Glomerular endothelial cell (primary cell): ENCODE data around the gene AFAP1L1. TPM values are rescaled to one million over a fixed set of nuclear protein-coding genes. Genes with fewer than 3 reads are reported as not detected.

Experiments used
- DNase-seq: peaks from one replicate; pipeline ENCODE4 v3.0.0-alpha.2; 2011; ENCODE audit warnings: low read depth, low spot score; ENCODE audit errors: extremely low read depth
- total RNA-seq: library from RNA; depleted of rRNA; stranded (reverse); fragments of >200 nt; gene quantifications from 2 replicates; pipeline ENCODE4 v1.2.3, GENCODE V29; 2015

The AFAP1L1 gene
- total RNA-seq, 1 donor from 2014 or later = 274 TPM

GRCh38 chr5:149367972-149368645 is 96.5 kb downstream of the AFAP1L1 start:
- DNase-seq = no peak

GRCh38 chr5:149370878-149371277 is 99.2 kb downstream of the AFAP1L1 start:
- DNase-seq = no peak

GRCh38 chr5:149371296-149371962 is 99.8 kb downstream of the AFAP1L1 start:
- no peak for DNase-seq

GRCh38 chr5:149372076-149372795 is 100.6 kb downstream of the AFAP1L1 start:
- DNase-seq = no peak

- no peak for DNase-seq
These were observed 101.3 kb downstream of the AFAP1L1 start for GRCh38 chr5:149372932-149373331.

GRCh38 chr5:149374303-149374702 is 102.6 kb downstream of the AFAP1L1 start:
- DNase-seq = no peak

GRCh38 chr5:149374801-149375200 is 103.1 kb downstream of the AFAP1L1 start:
- no peak for DNase-seq

GRCh38 chr5:149375434-149375833 is 103.8 kb downstream of the AFAP1L1 start:
- no peak for DNase-seq

- no peak for DNase-seq
These were observed 104.4 kb downstream of the AFAP1L1 start for GRCh38 chr5:149376104-149376503.

- DNase-seq = no peak
These were observed 105.2 kb downstream of the AFAP1L1 start for GRCh38 chr5:149376711-149377447.

- no peak for DNase-seq
These were observed 106.7 kb downstream of the AFAP1L1 start for GRCh38 chr5:149378241-149378820.

GRCh38 chr5:149379177-149379761 is 107.6 kb downstream of the AFAP1L1 start, which contains the start of gene IL17B:
TSS of gene IL17B (minus strand) at chr5:149379292. CDS start at chr5:149379225, 67 bp downstream.
- no peak for DNase-seq

- no peak for DNase-seq
These were observed 108.2 kb downstream of the AFAP1L1 start for GRCh38 chr5:149379818-149380374.

- DNase-seq = no peak
These were observed 108.9 kb downstream of the AFAP1L1 start for GRCh38 chr5:149380466-149381121.

GRCh38 chr5:149381261-149381985 is 109.8 kb downstream of the AFAP1L1 start:
- no peak for DNase-seq

GRCh38 chr5:149381986-149382338 is 110.3 kb downstream of the AFAP1L1 start:
- no peak for DNase-seq

GRCh38 chr5:149382517-149383220 is 111.0 kb downstream of the AFAP1L1 start:
- DNase-seq = no peak

GRCh38 chr5:149383399-149383798 is 111.7 kb downstream of the AFAP1L1 start:
- no peak for DNase-seq
